PC-3 (cell line): ENCODE results near the gene ARHGEF3. TPM values are rescaled to one million over a fixed set of nuclear protein-coding genes. Genes with fewer than 3 reads are reported as not detected.

Source experiments
- ATAC-seq: fragments of 200-7000 bp; cut with Tn5 transposase; 2 replicates; pipeline ENCODE4 v1.9.1; 2020; ENCODE audit warnings: mild to moderate bottlenecking, moderate library complexity
- BruUV-seq: library from RNA; stranded (reverse); fragments of 400-500 nt; replicated peaks from 2 replicates; lab custom pipeline; 2021; lab: Mats Ljungman, UMichigan
- CTCF ChIA-PET: fragments of 300-600 bp; sonication (Branson Sonifier 250); formaldehyde crosslinking; loops from one replicate; lab custom pipeline; 2022; ENCODE audit warnings: antibody characterized with exemption; lab: Charles Lee
- POLR2A ChIA-PET: fragments of 300-600 bp; sonication (Branson Sonifier 250); formaldehyde crosslinking; loops from one replicate; lab custom pipeline; 2022; ENCODE audit warnings: antibody characterized with exemption; ENCODE audit not compliant: unreplicated experiment; lab: Charles Lee
- DNase-seq: peaks from one replicate; pipeline ENCODE4 v3.0.0-alpha.2; 2015
- H2AFZ ChIP-seq: fragments of 300-600 bp; sonication (generic); 2 replicates; pipeline ENCODE4 v1.6.0; 2016; ENCODE audit warnings: antibody characterized with exemption, low read length
- H3F3A ChIP-seq: fragments of 300-600 bp; sonication (generic); one replicate; pipeline ENCODE4 v1.6.0; 2017; ENCODE audit warnings: antibody characterized with exemption, low read length, control low read depth, mild to moderate bottlenecking; ENCODE audit not compliant: unreplicated experiment
- H3K27ac ChIP-seq: fragments of 300-600 bp; sonication (generic); 2 replicates; pipeline ENCODE4 v1.5.1; 2016; ENCODE audit warnings: mild to moderate bottlenecking, low read length
- H3K27me3 ChIP-seq: fragments of 300-600 bp; sonication (generic); 2 replicates; pipeline ENCODE4 v1.6.1; 2016; ENCODE audit warnings: low read length, mixed read lengths
- H3K36me3 ChIP-seq: fragments of 300-600 bp; sonication (generic); 2 replicates; pipeline ENCODE4 v1.6.1; 2016; ENCODE audit warnings: low read depth, mixed run types, low read length, mixed read lengths
- H3K4me1 ChIP-seq: fragments of 300-600 bp; sonication (generic); 2 replicates; pipeline ENCODE4 v1.5.1; 2016; ENCODE audit warnings: low read length; ENCODE audit not compliant: insufficient read depth
- H3K4me2 ChIP-seq: fragments of 300-600 bp; sonication (generic); 2 replicates; pipeline ENCODE4 v1.6.0; 2016; ENCODE audit warnings: low read length
- H3K4me3 ChIP-seq: fragments of 300-600 bp; sonication (generic); 2 replicates; pipeline ENCODE4 v1.5.1; 2016; ENCODE audit warnings: mild to moderate bottlenecking, low read length, mixed read lengths
- H3K79me2 ChIP-seq: fragments of 300-600 bp; sonication (generic); 2 replicates; pipeline ENCODE4 v1.6.1; 2017; ENCODE audit warnings: low read length, mixed read lengths
- H3K9ac ChIP-seq: fragments of 300-600 bp; sonication (generic); 2 replicates; pipeline ENCODE4 v1.6.0; 2016; ENCODE audit warnings: mild to moderate bottlenecking, low read length
- H3K9me2 ChIP-seq: fragments of 300-600 bp; sonication (generic); replicated peaks from 2 replicates; pipeline ENCODE4 v1.6.1; 2016; ENCODE audit warnings: mixed run types, low read length, mixed read lengths
- H3K9me3 ChIP-seq: fragments of 300-600 bp; sonication (generic); 2 replicates; pipeline ENCODE4 v1.6.1; 2016; ENCODE audit warnings: low read length, mixed read lengths
- H4K20me1 ChIP-seq: fragments of 300-600 bp; sonication (generic); 2 replicates; pipeline ENCODE4 v1.6.1; 2016; ENCODE audit warnings: low read length, mixed read lengths
- EZH2 ChIP-seq: fragments of 300-600 bp; sonication (generic); IDR thresholded peaks from one replicate; pipeline ENCODE4 v1.6.1; 2017; ENCODE audit warnings: antibody characterized with exemption, mild to moderate bottlenecking, low read length; ENCODE audit not compliant: unreplicated experiment
- EZH2phosphoT487 ChIP-seq: fragments of 300-600 bp; sonication (generic); IDR thresholded peaks from 2 replicates; pipeline ENCODE4 v1.6.1; 2018; ENCODE audit warnings: mild to moderate bottlenecking, antibody characterized with exemption, low read length, borderline replicate concordance
- intact Hi-C: fragments of 100-400 bp; cut with micrococcal nuclease; formaldehyde crosslinking; loops from 2 replicates; pipeline ENCODE4 v1.9.0; 2023
- total RNA-seq: library from RNA; depleted of rRNA; stranded (reverse); fragments of >200 nt; gene quantifications from 2 replicates; pipeline ENCODE4 v1.2.3, GENCODE V29; 2014
- TF ChIP-seq, protein P1 (sequence below): fragments of 300-600 bp; sonication (generic); conservative IDR thresholded peaks from 2 replicates; pipeline ENCODE4 v1.5.1; 2017; ENCODE audit warnings: antibody characterized with exemption, low read depth, mild to moderate bottlenecking, low read length

The ARHGEF3 gene
- total RNA-seq, 1 experiment from 2014 or later, result 8.7 TPM

DNA sequence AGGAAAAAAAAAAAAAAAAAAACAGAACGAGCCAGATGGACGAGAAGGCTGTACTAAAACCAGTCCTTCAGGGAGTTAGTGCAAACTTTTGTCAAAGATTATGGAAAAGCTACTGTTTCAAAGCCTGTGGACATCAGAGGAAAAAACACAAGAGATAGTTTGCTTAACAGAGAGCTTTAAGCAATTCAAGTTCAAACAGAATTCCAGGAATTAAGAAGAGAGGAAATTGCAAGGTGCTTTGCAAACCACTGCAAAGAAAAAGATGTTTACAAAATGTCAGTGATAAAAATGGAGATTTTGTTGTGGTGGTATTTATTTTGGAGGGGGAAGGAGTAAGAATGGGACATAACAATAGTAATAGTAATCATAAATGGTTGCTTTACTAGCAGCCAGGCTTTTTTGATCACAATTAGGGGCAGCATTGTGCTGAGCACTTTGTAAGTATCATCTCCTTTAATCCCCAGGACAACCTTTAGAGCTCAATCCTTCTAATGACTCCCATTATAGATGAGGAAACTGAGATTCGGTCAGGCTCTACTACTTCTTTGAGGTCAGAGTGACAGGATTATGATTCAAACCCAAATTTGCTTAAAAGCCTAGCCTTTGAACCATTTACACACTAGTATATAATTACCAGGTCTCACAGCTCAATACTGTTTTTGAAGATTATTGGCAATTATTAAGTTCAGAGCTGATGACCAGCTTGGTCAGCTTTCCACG is 22.4 kb upstream of the ARHGEF3 start:
- no peaks in the 10 kb centered on the region for H3F3A ChIP-seq
- H3K9me3 ChIP-seq, result no peaks in the 10 kb centered on the region
- H3K9ac ChIP-seq, result no peak overlapping the region
- no peak overlapping the region for H2AFZ ChIP-seq
- no TSS peak for BruUV-seq
- H3K79me2 ChIP-seq, result no peaks in the 10 kb centered on the region
- no peak overlapping the region for H3K4me2 ChIP-seq
- H3K36me3 ChIP-seq, result no peaks in the 10 kb centered on the region
- DNase-seq, result no peak
- peaks cover 3% of the 10 kb centered on the region; the same call in 1 of the 2 replicates for H3K4me1 ChIP-seq
- no peak overlapping the region for H3K4me3 ChIP-seq
- POLR2A ChIA-PET, result interaction anchor here (0.6 kb wide), 1 partner anchor 135 kb away, joined by 4 read pairs; no protein-coding TSS in a partner anchor
- CTCF ChIA-PET, result no interaction called here
- H4K20me1 ChIP-seq, result no peaks in the 10 kb centered on the region
- H3K27me3 ChIP-seq, result no peaks in the 10 kb centered on the region
- no peaks in the 10 kb centered on the region for H3K9me2 ChIP-seq
- intact Hi-C loops, result no loop called here
- H3K27ac ChIP-seq, result no peak overlapping the region
- no peak for ATAC-seq
- TF ChIP-seq, protein P1, sequence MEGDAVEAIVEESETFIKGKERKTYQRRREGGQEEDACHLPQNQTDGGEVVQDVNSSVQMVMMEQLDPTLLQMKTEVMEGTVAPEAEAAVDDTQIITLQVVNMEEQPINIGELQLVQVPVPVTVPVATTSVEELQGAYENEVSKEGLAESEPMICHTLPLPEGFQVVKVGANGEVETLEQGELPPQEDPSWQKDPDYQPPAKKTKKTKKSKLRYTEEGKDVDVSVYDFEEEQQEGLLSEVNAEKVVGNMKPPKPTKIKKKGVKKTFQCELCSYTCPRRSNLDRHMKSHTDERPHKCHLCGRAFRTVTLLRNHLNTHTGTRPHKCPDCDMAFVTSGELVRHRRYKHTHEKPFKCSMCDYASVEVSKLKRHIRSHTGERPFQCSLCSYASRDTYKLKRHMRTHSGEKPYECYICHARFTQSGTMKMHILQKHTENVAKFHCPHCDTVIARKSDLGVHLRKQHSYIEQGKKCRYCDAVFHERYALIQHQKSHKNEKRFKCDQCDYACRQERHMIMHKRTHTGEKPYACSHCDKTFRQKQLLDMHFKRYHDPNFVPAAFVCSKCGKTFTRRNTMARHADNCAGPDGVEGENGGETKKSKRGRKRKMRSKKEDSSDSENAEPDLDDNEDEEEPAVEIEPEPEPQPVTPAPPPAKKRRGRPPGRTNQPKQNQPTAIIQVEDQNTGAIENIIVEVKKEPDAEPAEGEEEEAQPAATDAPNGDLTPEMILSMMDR, result no peak

DNA sequence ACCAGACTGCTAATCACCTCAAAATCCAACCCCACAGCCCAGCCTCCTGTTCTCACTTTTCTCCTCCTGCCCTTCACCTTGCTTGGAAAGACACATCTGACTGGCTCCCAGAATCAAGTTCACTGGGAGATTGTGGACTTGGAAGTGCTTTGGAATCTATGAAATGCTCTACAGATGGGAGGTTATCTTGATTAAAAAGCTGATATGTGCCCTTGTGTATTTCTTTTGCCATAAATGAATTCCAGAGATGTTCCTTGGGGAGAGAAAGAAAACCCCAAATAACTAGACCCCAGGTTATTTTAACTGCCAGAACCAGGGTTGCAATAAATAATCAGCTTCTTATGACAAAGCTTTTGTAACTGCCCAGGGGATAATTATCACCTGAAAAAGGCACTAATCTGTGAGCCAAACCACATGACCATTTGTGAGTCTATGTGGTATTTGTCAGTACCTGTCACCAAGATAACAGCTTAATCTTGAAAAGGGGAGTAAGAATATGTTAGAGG is 21.7 kb upstream of the ARHGEF3 start:
- ATAC-seq (no peak), DNase-seq (no peak)
- Histone ChIP-seq H3K36me3 (no peaks in the 10 kb centered on the region), H3K9me3 (no peaks in the 10 kb centered on the region), H3K79me2 (no peaks in the 10 kb centered on the region), H3K4me3 (no peak overlapping the region), H3K27ac (no peak overlapping the region), H3F3A (no peaks in the 10 kb centered on the region), H3K4me1 (peaks cover 9% of the 10 kb centered on the region), H3K9ac (no peak overlapping the region), H3K4me2 (no peak overlapping the region), H3K9me2 (no peaks in the 10 kb centered on the region), H2AFZ (no peak overlapping the region), H3K27me3 (no peaks in the 10 kb centered on the region), H4K20me1 (no peaks in the 10 kb centered on the region)
- intact Hi-C loops, result no loop called here
- POLR2A ChIA-PET, result no interaction called here
- CTCF ChIA-PET, result no interaction called here
- TF ChIP-seq EZH2 (no peak), EZH2phosphoT487 (no peak)
- TF ChIP-seq, protein P1, result no peak
- no TSS peak for BruUV-seq

DNA sequence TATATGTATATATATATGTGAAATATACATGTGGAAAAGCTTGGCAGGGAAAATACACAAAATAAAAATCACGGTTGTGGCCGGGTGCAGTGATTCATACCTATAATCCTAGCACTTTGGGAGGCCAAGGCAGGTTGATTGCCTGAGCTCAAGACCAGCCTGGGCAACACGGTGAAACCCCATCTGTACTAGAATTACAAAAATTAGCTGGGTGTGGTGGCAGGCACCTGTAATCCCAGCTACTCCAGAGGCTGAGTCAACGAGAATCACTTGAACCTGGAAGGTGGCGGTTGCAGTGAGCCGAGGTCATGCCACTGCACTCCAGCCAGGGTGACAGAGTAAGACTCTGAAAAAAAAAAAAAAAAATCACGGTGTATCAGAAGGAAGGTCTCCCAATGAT is 20.8 kb upstream of the ARHGEF3 start:
- no peak overlapping the region for H3K4me3 ChIP-seq
- no peaks in the 10 kb centered on the region for H3K9me2 ChIP-seq
- H3K79me2 ChIP-seq, result no peaks in the 10 kb centered on the region
- BruUV-seq, result no TSS peak
- H3F3A ChIP-seq, result no peaks in the 10 kb centered on the region
- no peak overlapping the region for H3K27ac ChIP-seq
- intact Hi-C loops, result no loop called here
- H3K27me3 ChIP-seq, result no peaks in the 10 kb centered on the region
- H3K9me3 ChIP-seq, result no peaks in the 10 kb centered on the region
- ChIA-PET CTCF (no interaction called here), POLR2A (no interaction called here)
- no peaks in the 10 kb centered on the region for H3K36me3 ChIP-seq
- H2AFZ ChIP-seq, result no peak overlapping the region
- DNase-seq, result no peak
- TF ChIP-seq, protein P1, result no peak
- TF ChIP-seq EZH2 (no peak), EZH2phosphoT487 (no peak)
- no peak for ATAC-seq
- H4K20me1 ChIP-seq, result no peaks in the 10 kb centered on the region
- no peak overlapping the region for H3K4me2 ChIP-seq
- peaks cover 12% of the 10 kb centered on the region for H3K4me1 ChIP-seq
- H3K9ac ChIP-seq, result no peak overlapping the region
